ENCODE measurements around the gene ARHGAP6.

- TF ChIP-seq TAF1 (IDR thresholded peaks at IDR 0.05; ENCODE audit: control insufficient read depth, extremely low read depth, insufficient read depth, low read length, severe bottlenecking) (no peak), POLR2A (conservative IDR thresholded peaks at IDR 0.05) (no peak), ZNF696 (CRISPR knock-in tag; conservative IDR thresholded peaks at IDR 0.05) (no peak), HNRNPUL1 (IDR thresholded peaks at IDR 0.05; ENCODE audit: low read length) (no peak), CC2D1A (IDR thresholded peaks at IDR 0.05) (no peak), PRDM10 (IDR thresholded peaks at IDR 0.05; ENCODE audit: partially characterized antibody) (no peak)
These were observed 1.4 kb upstream of the ARHGAP6 start for GRCh38 chrX:11666952-11667685.
